PC-3 (cell line): ENCODE measurements around the gene TAF7. TPM values are rescaled to one million over a fixed set of nuclear protein-coding genes. Genes with fewer than 3 reads are reported as not detected.

Experiments
- ATAC-seq: fragments of 200-7000 bp; cut with Tn5 transposase; 2 replicates; pipeline ENCODE4 v1.9.1; 2020; ENCODE audit warnings: mild to moderate bottlenecking, moderate library complexity
- BruUV-seq: library from RNA; stranded (reverse); fragments of 400-500 nt; replicated peaks from 2 replicates; lab custom pipeline; 2021; lab: Mats Ljungman, UMichigan
- CTCF ChIA-PET: fragments of 300-600 bp; sonication (Branson Sonifier 250); formaldehyde crosslinking; loops from one replicate; lab custom pipeline; 2022; ENCODE audit warnings: antibody characterized with exemption; lab: Charles Lee
- POLR2A ChIA-PET: fragments of 300-600 bp; sonication (Branson Sonifier 250); formaldehyde crosslinking; loops from one replicate; lab custom pipeline; 2022; ENCODE audit warnings: antibody characterized with exemption; ENCODE audit not compliant: unreplicated experiment; lab: Charles Lee
- DNase-seq: peaks from one replicate; pipeline ENCODE4 v3.0.0-alpha.2; 2015
- H2AFZ ChIP-seq: fragments of 300-600 bp; sonication (generic); 2 replicates; pipeline ENCODE4 v1.6.0; 2016; ENCODE audit warnings: antibody characterized with exemption, low read length
- H3F3A ChIP-seq: fragments of 300-600 bp; sonication (generic); one replicate; pipeline ENCODE4 v1.6.0; 2017; ENCODE audit warnings: antibody characterized with exemption, low read length, control low read depth, mild to moderate bottlenecking; ENCODE audit not compliant: unreplicated experiment
- H3K27ac ChIP-seq: fragments of 300-600 bp; sonication (generic); 2 replicates; pipeline ENCODE4 v1.5.1; 2016; ENCODE audit warnings: mild to moderate bottlenecking, low read length
- H3K27me3 ChIP-seq: fragments of 300-600 bp; sonication (generic); 2 replicates; pipeline ENCODE4 v1.6.1; 2016; ENCODE audit warnings: low read length, mixed read lengths
- H3K36me3 ChIP-seq: fragments of 300-600 bp; sonication (generic); 2 replicates; pipeline ENCODE4 v1.6.1; 2016; ENCODE audit warnings: low read depth, mixed run types, low read length, mixed read lengths
- H3K4me1 ChIP-seq: fragments of 300-600 bp; sonication (generic); 2 replicates; pipeline ENCODE4 v1.5.1; 2016; ENCODE audit warnings: low read length; ENCODE audit not compliant: insufficient read depth
- H3K4me2 ChIP-seq: fragments of 300-600 bp; sonication (generic); 2 replicates; pipeline ENCODE4 v1.6.0; 2016; ENCODE audit warnings: low read length
- H3K4me3 ChIP-seq: fragments of 300-600 bp; sonication (generic); 2 replicates; pipeline ENCODE4 v1.5.1; 2016; ENCODE audit warnings: mild to moderate bottlenecking, low read length, mixed read lengths
- H3K79me2 ChIP-seq: fragments of 300-600 bp; sonication (generic); 2 replicates; pipeline ENCODE4 v1.6.1; 2017; ENCODE audit warnings: low read length, mixed read lengths
- H3K9ac ChIP-seq: fragments of 300-600 bp; sonication (generic); 2 replicates; pipeline ENCODE4 v1.6.0; 2016; ENCODE audit warnings: mild to moderate bottlenecking, low read length
- H3K9me2 ChIP-seq: fragments of 300-600 bp; sonication (generic); replicated peaks from 2 replicates; pipeline ENCODE4 v1.6.1; 2016; ENCODE audit warnings: mixed run types, low read length, mixed read lengths
- H3K9me3 ChIP-seq: fragments of 300-600 bp; sonication (generic); 2 replicates; pipeline ENCODE4 v1.6.1; 2016; ENCODE audit warnings: low read length, mixed read lengths
- H4K20me1 ChIP-seq: fragments of 300-600 bp; sonication (generic); 2 replicates; pipeline ENCODE4 v1.6.1; 2016; ENCODE audit warnings: low read length, mixed read lengths
- EZH2 ChIP-seq: fragments of 300-600 bp; sonication (generic); IDR thresholded peaks from one replicate; pipeline ENCODE4 v1.6.1; 2017; ENCODE audit warnings: antibody characterized with exemption, mild to moderate bottlenecking, low read length; ENCODE audit not compliant: unreplicated experiment
- EZH2phosphoT487 ChIP-seq: fragments of 300-600 bp; sonication (generic); IDR thresholded peaks from 2 replicates; pipeline ENCODE4 v1.6.1; 2018; ENCODE audit warnings: mild to moderate bottlenecking, antibody characterized with exemption, low read length, borderline replicate concordance
- intact Hi-C: fragments of 100-400 bp; cut with micrococcal nuclease; formaldehyde crosslinking; loops from 2 replicates; pipeline ENCODE4 v1.9.0; 2023
- total RNA-seq: library from RNA; depleted of rRNA; stranded (reverse); fragments of >200 nt; gene quantifications from 2 replicates; pipeline ENCODE4 v1.2.3, GENCODE V29; 2014
- TF ChIP-seq, protein P1 (sequence below): fragments of 300-600 bp; sonication (generic); conservative IDR thresholded peaks from 2 replicates; pipeline ENCODE4 v1.5.1; 2017; ENCODE audit warnings: antibody characterized with exemption, low read depth, mild to moderate bottlenecking, low read length

Gene TAF7
- total RNA-seq, 1 experiment from 2014 or later: 32.3 TPM

DNA sequence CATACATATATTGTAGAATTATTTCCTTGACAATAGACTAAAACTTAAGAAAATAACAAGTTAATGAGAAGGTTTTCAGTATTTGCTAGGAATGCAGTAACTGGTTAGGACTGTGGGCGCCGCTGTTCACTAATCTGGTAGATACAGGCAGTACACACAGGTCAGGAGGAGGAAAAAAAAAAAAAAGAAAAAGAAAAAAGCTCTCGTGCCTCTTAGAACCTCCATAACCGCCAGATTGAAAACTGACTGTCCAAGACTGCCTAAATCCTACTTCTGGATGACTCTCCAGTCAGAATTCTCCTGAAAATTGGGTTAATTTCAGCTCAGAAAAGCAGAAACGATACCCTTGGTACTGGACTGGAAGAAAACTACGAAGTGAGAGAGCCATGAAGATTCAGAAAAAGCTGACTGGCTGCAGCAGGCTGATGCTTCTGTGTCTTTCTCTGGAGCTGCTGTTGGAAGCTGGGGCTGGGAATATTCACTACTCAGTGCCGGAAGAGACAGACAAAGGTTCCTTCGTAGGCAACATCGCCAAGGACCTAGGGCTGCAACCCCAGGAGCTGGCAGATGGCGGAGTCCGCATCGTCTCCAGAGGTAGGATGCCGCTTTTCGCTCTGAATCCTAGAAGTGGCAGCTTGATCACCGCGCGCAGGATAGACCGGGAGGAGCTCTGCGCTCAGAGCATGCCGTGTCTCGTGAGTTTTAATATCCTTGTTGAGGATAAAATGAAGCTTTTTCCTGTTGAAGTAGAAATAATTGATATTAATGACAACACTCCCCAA, 9.9 kb upstream of the TAF7 start, which contains the start of gene PCDHGA1:
Gene PCDHGA1, plus strand, starts transcription at position 216 of the 782 bp plus-strand sequence.
- no peaks in the 10 kb centered on the region for H3K4me1 ChIP-seq
- H3K9me3 ChIP-seq: 0 out of 2 replicates have a peak, but pooled peaks cover 6% of the 10 kb centered on the region
- TF ChIP-seq, protein P1, sequence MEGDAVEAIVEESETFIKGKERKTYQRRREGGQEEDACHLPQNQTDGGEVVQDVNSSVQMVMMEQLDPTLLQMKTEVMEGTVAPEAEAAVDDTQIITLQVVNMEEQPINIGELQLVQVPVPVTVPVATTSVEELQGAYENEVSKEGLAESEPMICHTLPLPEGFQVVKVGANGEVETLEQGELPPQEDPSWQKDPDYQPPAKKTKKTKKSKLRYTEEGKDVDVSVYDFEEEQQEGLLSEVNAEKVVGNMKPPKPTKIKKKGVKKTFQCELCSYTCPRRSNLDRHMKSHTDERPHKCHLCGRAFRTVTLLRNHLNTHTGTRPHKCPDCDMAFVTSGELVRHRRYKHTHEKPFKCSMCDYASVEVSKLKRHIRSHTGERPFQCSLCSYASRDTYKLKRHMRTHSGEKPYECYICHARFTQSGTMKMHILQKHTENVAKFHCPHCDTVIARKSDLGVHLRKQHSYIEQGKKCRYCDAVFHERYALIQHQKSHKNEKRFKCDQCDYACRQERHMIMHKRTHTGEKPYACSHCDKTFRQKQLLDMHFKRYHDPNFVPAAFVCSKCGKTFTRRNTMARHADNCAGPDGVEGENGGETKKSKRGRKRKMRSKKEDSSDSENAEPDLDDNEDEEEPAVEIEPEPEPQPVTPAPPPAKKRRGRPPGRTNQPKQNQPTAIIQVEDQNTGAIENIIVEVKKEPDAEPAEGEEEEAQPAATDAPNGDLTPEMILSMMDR: peak; percentile 49
- TF ChIP-seq EZH2: no peak
- TF ChIP-seq EZH2phosphoT487: no peak
- H3K4me2 ChIP-seq: peak within 1 kb of the TSS; percentile 43
- ATAC-seq: peak; percentile 67
- H3K4me3 ChIP-seq: peak within 1 kb of the TSS; percentile 43
- H3K79me2 ChIP-seq: no peaks in the 10 kb centered on the region
- BruUV-seq: TSS peak; percentile 42
- intact Hi-C loops: loop anchor here (1.0 kb wide), 1 partner anchor 194 kb away; no protein-coding TSS in a partner anchor
- H2AFZ ChIP-seq: peak within 1 kb of the TSS; percentile 80
- ChIA-PET POLR2A (no interaction called here), CTCF (interaction anchor here (0.5 to 1.2 kb wide), 8 partner anchors 26 to 236 kb away, joined by 3 to 9 read pairs (median 4); no protein-coding TSS in a partner anchor)
- H3K27ac ChIP-seq: no peak within 1 kb of the TSS
- peak; percentile 26 for DNase-seq
- H3K9ac ChIP-seq: no peak within 1 kb of the TSS
- H4K20me1 ChIP-seq: no peaks in the 10 kb centered on the region
- no peaks in the 10 kb centered on the region for H3K9me2 ChIP-seq
- H3K27me3 ChIP-seq: no peaks in the 10 kb centered on the region
- no peaks in the 10 kb centered on the region for H3F3A ChIP-seq
- H3K36me3 ChIP-seq: no peaks in the 10 kb centered on the region

DNA sequence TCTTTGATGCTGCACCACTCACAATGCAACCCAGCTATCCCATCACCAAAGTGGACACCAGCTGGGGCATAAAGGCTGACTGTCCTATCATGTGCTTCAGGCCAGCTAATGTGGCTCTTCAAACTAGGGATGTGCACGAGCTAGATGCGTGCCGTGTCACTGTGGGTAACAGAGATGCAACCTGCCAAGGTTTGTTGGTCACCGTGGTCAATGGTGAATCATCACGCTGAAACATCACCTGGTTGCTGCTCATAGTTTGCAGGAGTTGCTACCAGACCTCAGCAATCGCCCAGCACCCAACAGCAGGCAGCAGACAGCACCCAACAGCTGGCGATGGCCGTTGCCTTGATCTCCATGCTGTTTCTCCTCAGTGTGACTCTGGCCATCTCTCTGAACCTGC, 7.6 kb upstream of the TAF7 start:
- Histone ChIP-seq H3K9me3 (0 out of 2 replicates have a peak, but pooled peaks cover 3% of the 10 kb centered on the region), H3K27ac (no peak overlapping the region), H3F3A (no peaks in the 10 kb centered on the region), H3K27me3 (no peaks in the 10 kb centered on the region), H2AFZ (no peak overlapping the region), H3K4me1 (no peaks in the 10 kb centered on the region), H3K4me3 (no peak overlapping the region), H3K79me2 (no peaks in the 10 kb centered on the region), H3K4me2 (no peak overlapping the region), H3K9me2 (no peaks in the 10 kb centered on the region), H3K9ac (no peak overlapping the region), H3K36me3 (no peaks in the 10 kb centered on the region), H4K20me1 (no peaks in the 10 kb centered on the region)
- ChIA-PET POLR2A (interaction anchor here (0.6 kb wide), 1 partner anchor 236 kb away, joined by 3 read pairs; no protein-coding TSS in a partner anchor), CTCF (no interaction called here)
- intact Hi-C loops: no loop called here
- DNase-seq (peak; percentile 30), ATAC-seq (no peak)
- TF ChIP-seq, protein P1: no peak
- TF ChIP-seq EZH2phosphoT487 (no peak), EZH2 (no peak)
- BruUV-seq: no TSS peak
